Measurements from ENCODE around the gene CHPF.

CHPF gene

GRCh38 chr2:219521066-219521880 lies 22.3 kb downstream of the CHPF start:
- in situ Hi-C loops (cut with MboI; ENCODE audit: low pct_unique_long_range_greater_than_20kb, low sequenced_read_pairs, unreplicated experiment): no loop called here
- peak; percentile 42 for TF ChIP-seq CTCF (IDR thresholded peaks at IDR 0.05; ENCODE audit: extremely low read depth, insufficient read depth, missing control alignments)
- no peak for DNase-seq (ENCODE audit: low spot score)

GRCh38 chr2:219520079-219520478 lies 23.5 kb downstream of the CHPF start:
- in situ Hi-C loops (cut with MboI; ENCODE audit: low pct_unique_long_range_greater_than_20kb, low sequenced_read_pairs, unreplicated experiment): no loop called here
- DNase-seq (ENCODE audit: low spot score): no peak
- TF ChIP-seq CTCF (IDR thresholded peaks at IDR 0.05; ENCODE audit: extremely low read depth, insufficient read depth, missing control alignments): no peak

GRCh38 chr2:219519526-219519916 lies 24.1 kb downstream of the CHPF start:
- no peak for DNase-seq (ENCODE audit: low spot score)
- TF ChIP-seq CTCF (IDR thresholded peaks at IDR 0.05; ENCODE audit: extremely low read depth, insufficient read depth, missing control alignments): no peak
- in situ Hi-C loops (cut with MboI; ENCODE audit: low pct_unique_long_range_greater_than_20kb, low sequenced_read_pairs, unreplicated experiment): no loop called here

- no peak for TF ChIP-seq CTCF (IDR thresholded peaks at IDR 0.05; ENCODE audit: extremely low read depth, insufficient read depth, missing control alignments)
- no peak for DNase-seq (ENCODE audit: low spot score)
- in situ Hi-C loops (cut with MboI; ENCODE audit: low pct_unique_long_range_greater_than_20kb, low sequenced_read_pairs, unreplicated experiment): no loop called here
These were observed 25.4 kb downstream of the CHPF start for GRCh38 chr2:219517954-219518778.

- in situ Hi-C loops (cut with MboI; ENCODE audit: low pct_unique_long_range_greater_than_20kb, low sequenced_read_pairs, unreplicated experiment): no loop called here
- DNase-seq (ENCODE audit: low spot score): no peak
- TF ChIP-seq CTCF (IDR thresholded peaks at IDR 0.05; ENCODE audit: extremely low read depth, insufficient read depth, missing control alignments): no peak
These were observed 26.7 kb downstream of the CHPF start for GRCh38 chr2:219516888-219517287.

GRCh38 chr2:219515874-219516629 lies 27.6 kb downstream of the CHPF start:
- in situ Hi-C loops (cut with MboI; ENCODE audit: low pct_unique_long_range_greater_than_20kb, low sequenced_read_pairs, unreplicated experiment): no loop called here
- no peak for DNase-seq (ENCODE audit: low spot score)
- TF ChIP-seq CTCF (IDR thresholded peaks at IDR 0.05; ENCODE audit: extremely low read depth, insufficient read depth, missing control alignments): no peak

Data from GM13977 (cell line).